HFFc6 (cell line): ENCODE data around the gene ZNF678. TPM values are rescaled to one million over a fixed set of nuclear protein-coding genes. Genes with fewer than 3 reads are reported as not detected.

Source experiments
- DNase-seq: peaks from one replicate; pipeline ENCODE4 v3.0.0-alpha.2; 2018
- H3K27ac Mint-ChIP-seq: 2 replicates; pipeline ENCODE4 v1.8.0; 2020; ENCODE audit warnings: mild to moderate bottlenecking, mixed read lengths
- H3K27me3 Mint-ChIP-seq: 2 replicates; pipeline ENCODE4 v1.8.0; 2021; ENCODE audit warnings: mild to moderate bottlenecking, moderate library complexity, mixed read lengths; ENCODE audit not compliant: insufficient read depth
- H3K36me3 Mint-ChIP-seq: 2 replicates; pipeline ENCODE4 v1.8.0; 2021; ENCODE audit warnings: low read depth, mixed read lengths
- H3K4me1 Mint-ChIP-seq: 2 replicates; pipeline ENCODE4 v1.8.0; 2020; ENCODE audit warnings: low read depth, mixed read lengths
- H3K4me3 Mint-ChIP-seq: 2 replicates; pipeline ENCODE4 v1.8.0; 2020; ENCODE audit warnings: mild to moderate bottlenecking, moderate library complexity, mixed read lengths
- H3K9me3 Mint-ChIP-seq: 2 replicates; pipeline ENCODE4 v1.8.0; 2020; ENCODE audit warnings: mild to moderate bottlenecking, mixed read lengths
- CTCF ChIP-seq: fragments of 200-600 bp; sonication (generic); IDR thresholded peaks from 2 replicates; pipeline ENCODE4 v1.5.0; 2021; ENCODE audit warnings: antibody characterized with exemption, mild to moderate bottlenecking
- total RNA-seq, 6 experiments: library from RNA; stranded (reverse); fragmentation: NEBNext Ultra II Directional; extraction: Animal tissue kit (Norgen Biotek cat#: 25700); gene quantifications; 2 replicates in 1 of 6; 3 replicates in 5 of 6; pipeline ENCODE4 v1.2.3, GENCODE V29; 2021

Gene ZNF678
- total RNA-seq, 6 experiments from 2014 or later: 2.1 to 3.4 (median 2.7) TPM

DNA sequence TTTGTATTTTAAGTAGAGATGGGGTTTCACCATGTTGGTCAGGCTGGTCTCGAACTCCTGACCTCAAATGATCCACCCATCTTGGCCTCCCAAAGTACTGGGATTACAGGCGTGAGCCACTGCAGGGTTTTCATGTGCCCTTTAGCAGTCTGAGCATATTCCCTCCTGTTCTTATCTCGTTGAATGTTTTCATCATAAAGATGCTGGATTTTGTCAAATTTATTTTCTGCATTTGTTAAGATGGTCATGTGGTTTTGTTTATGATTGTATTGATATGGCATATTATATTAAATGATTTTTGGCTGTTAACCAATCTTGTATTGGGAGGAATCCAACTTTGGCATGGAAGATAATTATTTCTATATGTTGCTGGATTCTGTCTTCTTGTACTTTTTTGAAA lies 163.0 kb downstream of the ZNF678 start:
- Mint-ChIP-seq H3K4me1 (peaks cover 23% of the 10 kb centered on the region), H3K36me3 (peaks cover 30% of the 10 kb centered on the region), H3K9me3 (peaks cover 20% of the 10 kb centered on the region), H3K4me3 (no peak overlapping the region), H3K27ac (no peak overlapping the region), H3K27me3 (peaks cover 11% of the 10 kb centered on the region)
- no peak for DNase-seq
- TF ChIP-seq CTCF: no peak

Other genes starting within 250 kb of the ZNF678 start
- gene CDC42BPA, start 245.1 kb upstream of the ZNF678 start, total RNA-seq: 10 to 100 TPM; 32.8 to 37.8 (median 35.8) TPM
- 10 to 100 TPM; 20.2 to 23.1 (median 21.5) TPM for gene JMJD4, start 171.7 kb downstream of the ZNF678 start, total RNA-seq
- 10 to 100 TPM; 27.0 to 31.2 (median 30.4) TPM for gene SNAP47, start 171.9 kb downstream of the ZNF678 start, total RNA-seq